Endothelial cell of umbilical vein (primary cell): ENCODE measurements around the gene ZSWIM7. TPM values are rescaled to one million over a fixed set of nuclear protein-coding genes. Genes with fewer than 3 reads are reported as not detected.

ENCODE experiments used
- BruUV-seq: library from RNA; stranded (reverse); fragments of 400-500 nt; replicated peaks from 2 replicates; lab custom pipeline; 2021; lab: Mats Ljungman, UMichigan
- CTCF ChIA-PET: fragments of 300-600, 350-600 bp; sonication (Branson Sonifier 250); formaldehyde crosslinking; loops from one replicate; lab custom pipeline; 2021; ENCODE audit warnings: antibody characterized with exemption, inconsistent platforms; lab: Charles Lee
- POLR2A ChIA-PET: fragments of 300-600, 350-600 bp; sonication (Branson Sonifier 250); formaldehyde crosslinking; loops from one replicate; lab custom pipeline; 2021; ENCODE audit warnings: antibody characterized with exemption, inconsistent platforms; lab: Charles Lee
- DNase-seq: peaks from one replicate; pipeline ENCODE4 v3.0.0-alpha.2; 2011; ENCODE audit warnings: low read depth, low spot score
- FAIRE-seq: peaks from 2 replicates; lab custom pipeline; 2011; peaks lifted over from hg19 to GRCh38; lab: Jason Lieb, UNC
- H2AFZ ChIP-seq: 2 replicates; pipeline ENCODE4 v1.6.0; 2012; ENCODE audit warnings: low read depth, low read length, control low read depth, inconsistent platforms
- H3K27ac ChIP-seq: 2 replicates; pipeline ENCODE4 v1.5.1; 2011; ENCODE audit warnings: low read depth, mild to moderate bottlenecking, control low read depth, low read length, moderate library complexity; ENCODE audit not compliant: insufficient read depth
- H3K27me3 ChIP-seq, 2 experiments: 2 replicates each; pipeline versions ENCODE4 v1.6.0 to v1.6.1; 2011; ENCODE audit warnings: low read length in 2 of 2, mixed read lengths in 1 of 2; ENCODE audit not compliant: control insufficient read depth in 2 of 2, insufficient read depth in 2 of 2
- H3K36me3 ChIP-seq, 2 experiments: 2 replicates in 1 of 2; 3 replicates in 1 of 2; pipeline ENCODE4 v1.5.1; 2011; ENCODE audit warnings: low read length in 2 of 2, mild to moderate bottlenecking in 1 of 2, moderate library complexity in 1 of 2; ENCODE audit not compliant: control insufficient read depth in 2 of 2, insufficient read depth in 2 of 2; ENCODE audit errors: extremely low read depth in 1 of 2
- H3K4me1 ChIP-seq: 3 replicates; pipeline ENCODE4 v1.5.1; 2011; ENCODE audit warnings: mild to moderate bottlenecking, low read length; ENCODE audit not compliant: control insufficient read depth, insufficient read depth; ENCODE audit errors: extremely low read depth
- H3K4me2 ChIP-seq: 2 replicates; pipeline ENCODE4 v1.6.1; 2011; ENCODE audit warnings: low read length, control low read depth, mixed read lengths; ENCODE audit not compliant: insufficient read depth
- H3K4me3 ChIP-seq, 3 experiments: fragments of 200-600 bp in 1 of 3; sonication (generic), shearing (Covaris generic) in 1 of 3; replicated peaks in 1 of 3; 2 replicates each; pipeline ENCODE4 v1.5.1; 2011 to 2016; ENCODE audit warnings: control low read depth in 3 of 3, low read length in 3 of 3, mild to moderate bottlenecking in 2 of 3, inconsistent platforms in 1 of 3, low read depth in 1 of 3, moderate library complexity in 1 of 3; ENCODE audit not compliant: insufficient read depth in 1 of 3
- H3K79me2 ChIP-seq: 2 replicates; pipeline ENCODE4 v1.6.0; 2012; ENCODE audit warnings: low read length, inconsistent platforms; ENCODE audit not compliant: control insufficient read depth, insufficient read depth
- H3K9ac ChIP-seq: replicated peaks from 2 replicates; pipeline ENCODE3; 2011; ENCODE audit warnings: low read length, control low read depth; ENCODE audit not compliant: insufficient read depth; ENCODE audit errors: extremely low read depth
- H3K9me1 ChIP-seq: replicated peaks from 3 replicates; pipeline ENCODE4 v1.6.0; 2011; ENCODE audit warnings: mild to moderate bottlenecking, low read length; ENCODE audit not compliant: control insufficient read depth, insufficient read depth; ENCODE audit errors: extremely low read depth
- H3K9me3 ChIP-seq: replicated peaks from 2 replicates; pipeline ENCODE4 v1.5.1; 2012; ENCODE audit warnings: low read length, inconsistent platforms; ENCODE audit not compliant: control insufficient read depth, insufficient read depth
- H4K20me1 ChIP-seq: replicated peaks from 2 replicates; pipeline ENCODE3; 2011; ENCODE audit warnings: mild to moderate bottlenecking, low read length; ENCODE audit not compliant: control insufficient read depth, insufficient read depth; ENCODE audit errors: extremely low read depth
- CTCF ChIP-seq, 2 donors: IDR thresholded peaks; 1 replicate in 1 of 2; 2 replicates in 1 of 2; pipeline ENCODE4 v1.5.1; 2011; ENCODE audit warnings: low read length in 2 of 2, mild to moderate bottlenecking in 2 of 2, moderate library complexity in 2 of 2, control low read depth in 1 of 2, inconsistent platforms in 1 of 2, low read depth in 1 of 2; ENCODE audit not compliant: insufficient read depth in 1 of 2; ENCODE audit errors: extremely low read depth in 1 of 2
- EZH2 ChIP-seq: IDR thresholded peaks from 2 replicates; pipeline ENCODE4 v1.6.1; 2012; ENCODE audit warnings: borderline replicate concordance, low read depth, mild to moderate bottlenecking, moderate library complexity, low read length, inconsistent platforms; ENCODE audit not compliant: severe bottlenecking
- FOS ChIP-seq: IDR thresholded peaks from 2 replicates; pipeline ENCODE4 v1.6.1; 2011; ENCODE audit warnings: mild to moderate bottlenecking, low read length, moderate library complexity, borderline replicate concordance; ENCODE audit not compliant: insufficient read depth
- GATA2 ChIP-seq: IDR thresholded peaks from 2 replicates; pipeline ENCODE4 v1.7.0; 2011; ENCODE audit warnings: low read depth, mild to moderate bottlenecking, moderate library complexity, mixed read lengths, low read length; ENCODE audit not compliant: insufficient read length, insufficient read depth
- JUN ChIP-seq: IDR thresholded peaks from 2 replicates; pipeline ENCODE4 v1.6.1; 2011; ENCODE audit warnings: borderline replicate concordance, low read depth; ENCODE audit not compliant: insufficient read length, insufficient read depth
- MAX ChIP-seq: IDR thresholded peaks from 2 replicates; pipeline ENCODE4 v1.6.1; 2011; ENCODE audit not compliant: insufficient read depth, insufficient read length
- MYC ChIP-seq: IDR thresholded peaks from one replicate; pipeline ENCODE4 v1.6.1; 2011; ENCODE audit warnings: mild to moderate bottlenecking, low read depth, low read length
- POLR2A ChIP-seq: IDR thresholded peaks from 2 replicates; pipeline ENCODE4 v1.6.1; 2012; ENCODE audit warnings: low read depth, mild to moderate bottlenecking, control low read depth, low read length
- POLR2AphosphoS5 ChIP-seq: IDR thresholded peaks from 2 replicates; pipeline ENCODE4 v1.6.1; 2012; ENCODE audit warnings: low read depth, mild to moderate bottlenecking, control low read depth, low read length, moderate library complexity; ENCODE audit not compliant: insufficient read depth
- dilution Hi-C: fragments of 300-500 bp; cut with MboI; formaldehyde crosslinking; loops from one replicate; pipeline ENCODE4 v1.15.0; 2019; ENCODE audit warnings: low sequenced_read_pairs; ENCODE audit not compliant: extremely low pct_ligation_motif_present
- intact Hi-C: fragments of 100-400 bp; cut with micrococcal nuclease; formaldehyde crosslinking; loops from one replicate; pipeline ENCODE4 v1.10.0; 2022
- polyA plus RNA-seq, 4 experiments: library from polyadenylated mRNA; depleted of rRNA in 3 of 4; stranded (reverse) in 3 of 4; unstranded in 1 of 4; fragments of >200 nt; gene quantifications; 2 replicates each; pipeline versions ENCODE4 v1.2.1 to v1.2.3, GENCODE V29; 2011 to 2012; ENCODE audit warnings: missing spikeins in 1 of 4
- total RNA-seq: library from RNA; stranded (reverse); gene quantifications from 2 replicates; pipeline ENCODE4 v1.2.3, GENCODE V29; 2021

ZSWIM7 gene
- total and polyA plus RNA-seq, 2 donors (not counting 3 experiments of a cell fraction or from before 2014, with no cell fraction given) = 18.0 to 33.8 TPM

DNA sequence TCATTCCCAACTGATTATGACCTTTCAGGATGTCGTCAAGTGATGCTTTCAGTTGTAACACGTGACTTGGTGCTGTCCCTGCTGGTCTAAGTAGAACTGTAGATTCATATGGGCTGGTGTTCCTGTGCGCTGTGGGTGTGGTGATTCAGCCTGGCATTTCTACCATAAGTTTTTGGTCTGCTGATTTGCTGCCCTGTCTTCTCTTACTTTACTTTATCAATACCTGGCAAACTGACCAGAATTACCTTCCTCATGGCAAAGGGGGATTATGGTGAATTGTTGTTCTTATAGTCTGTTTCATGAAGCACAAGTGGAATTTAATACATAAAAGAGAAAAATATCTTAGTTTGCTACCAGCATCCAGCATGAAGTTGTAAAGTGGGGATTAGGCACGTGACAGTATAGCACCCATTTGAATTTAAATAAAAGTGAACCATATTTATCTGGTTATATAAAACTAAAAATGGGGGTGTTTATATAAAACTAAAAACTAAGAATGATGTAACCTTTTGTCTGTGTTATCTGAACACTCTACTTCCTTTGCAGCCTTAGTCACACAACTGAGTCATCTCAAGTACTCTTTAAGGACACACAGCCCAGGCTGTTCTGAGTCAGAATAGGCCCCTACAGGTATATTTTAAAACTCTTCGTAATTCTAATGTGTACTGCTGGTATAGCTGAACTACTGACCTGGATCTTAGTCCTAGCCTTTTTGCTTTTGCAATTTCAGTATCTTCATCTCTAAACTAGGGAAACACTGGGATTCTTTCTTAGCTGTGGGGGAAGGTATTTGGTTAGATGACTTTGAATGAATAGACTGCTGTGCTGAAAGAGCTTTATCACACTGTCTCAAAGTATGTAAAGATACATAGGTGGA, 28.4 kb upstream of the ZSWIM7 start:
- Histone ChIP-seq H3K27ac (peak overlapping the region; percentile 97), H3K4me3 (peak overlapping the region in 1 of 3 experiments; percentile 26), H3K9me3 (no peaks in the 10 kb centered on the region), H3K9me1 (no peaks in the 10 kb centered on the region), H2AFZ (no peak overlapping the region), H3K36me3 (peaks cover 23 to 44% of the 10 kb centered on the region in 2 experiments), H4K20me1 (no peaks in the 10 kb centered on the region), H3K79me2 (peaks cover 18% of the 10 kb centered on the region), H3K9ac (peak overlapping the region; percentile 70), H3K27me3 (no peaks in the 10 kb centered on the region), H3K4me2 (peak overlapping the region; percentile 62), H3K4me1 (peaks cover 40% of the 10 kb centered on the region)
- TF ChIP-seq EZH2 = no peak
- peak; percentile 36 for TF ChIP-seq POLR2A
- no peak for TF ChIP-seq CTCF (IDR thresholded peaks at IDR 0.05; ENCODE audit: extremely low read depth in 1 of 2, insufficient read depth in 1 of 2, low read depth in 1 of 2, low read length in 2 of 2)
- TF ChIP-seq GATA2 = peak; percentile 79
- TF ChIP-seq FOS = peak; percentile 97
- TF ChIP-seq JUN = peak; percentile 97
- peak; percentile 53 for TF ChIP-seq POLR2AphosphoS5
- no peak for TF ChIP-seq MYC
- TF ChIP-seq MAX = no peak
- dilution Hi-C loops (no loop called here), intact Hi-C loops (loop anchor here (10.0 kb wide), 1 partner anchor 257 kb away; no protein-coding TSS in a partner anchor)
- ChIA-PET POLR2A (interaction anchor here (1.0 kb wide), 1 partner anchor 14 kb away, joined by 4 read pairs; no protein-coding TSS in a partner anchor), CTCF (interaction anchor here (0.5 to 2.0 kb wide), 5 partner anchors 13 to 1264 kb away, joined by 3 to 7 read pairs (median 4); no protein-coding TSS in a partner anchor)
- FAIRE-seq (peak; percentile 66), DNase-seq (peak; percentile 87)
- BruUV-seq = TSS peak; percentile 13
